Measurements from ENCODE around the gene DAAM2.

- TF ChIP-seq POLR2A (IDR thresholded peaks at IDR 0.05; ENCODE audit: low read depth, low read length) (no peak), POU2F2 (IDR thresholded peaks at IDR 0.05; ENCODE audit: low read depth, low read length) (no peak), POLR2AphosphoS5 (IDR thresholded peaks at IDR 0.05; ENCODE audit: low read depth, low read length) (no peak), TAF1 (IDR thresholded peaks at IDR 0.05; ENCODE audit: low read depth, low read length) (no peak)
Observed at GRCh38 chr6:39850736-39851297, 58.6 kb downstream of the DAAM2 start.

Measured in GM12891 (cell line).